ENCODE data around the gene DUSP6.
"Not testable (repeated sequence)": the region's sequence is repeated elsewhere in the genome, so short reads cannot be mapped to it uniquely, and the experiment has no call there.

Gene DUSP6

DNA sequence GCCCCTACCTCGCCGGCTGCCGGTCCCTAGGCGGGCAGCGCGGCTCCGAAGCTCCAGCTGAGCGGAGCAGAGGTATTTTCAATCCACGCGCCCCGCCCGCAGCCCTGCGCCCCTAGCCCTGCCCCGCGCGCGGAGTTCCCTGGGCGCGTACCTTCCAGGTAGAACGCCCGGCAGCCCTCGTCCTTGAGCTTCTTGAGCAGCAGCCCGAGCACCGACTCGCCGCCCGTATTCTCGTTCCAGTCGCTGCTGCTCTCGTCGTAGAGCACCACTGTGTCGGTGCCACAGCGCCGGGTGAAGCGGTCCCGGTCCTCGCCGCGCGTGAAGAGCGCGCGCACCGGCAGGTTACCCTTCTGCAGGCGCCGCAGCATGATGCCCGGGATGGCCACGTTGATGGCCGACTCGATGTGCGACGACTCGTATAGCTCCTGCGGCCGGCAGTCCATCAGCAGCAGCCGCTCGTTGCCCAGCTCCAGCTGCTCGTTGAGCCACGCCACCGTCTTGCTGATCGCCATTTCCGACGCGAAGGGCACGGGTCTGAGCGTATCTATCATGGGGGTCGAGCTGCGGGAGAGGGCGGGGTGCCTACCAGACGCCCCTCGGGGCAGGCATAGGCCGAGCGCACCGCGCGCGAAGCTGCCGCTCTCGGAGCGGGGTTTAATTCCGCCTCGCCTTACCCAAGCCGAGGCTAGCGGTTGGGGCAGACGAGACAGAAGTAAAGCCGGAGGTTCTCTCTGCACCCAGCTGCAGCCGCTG, 636 bp downstream of the DUSP6 start:
- no peak for DNase-seq

DNA sequence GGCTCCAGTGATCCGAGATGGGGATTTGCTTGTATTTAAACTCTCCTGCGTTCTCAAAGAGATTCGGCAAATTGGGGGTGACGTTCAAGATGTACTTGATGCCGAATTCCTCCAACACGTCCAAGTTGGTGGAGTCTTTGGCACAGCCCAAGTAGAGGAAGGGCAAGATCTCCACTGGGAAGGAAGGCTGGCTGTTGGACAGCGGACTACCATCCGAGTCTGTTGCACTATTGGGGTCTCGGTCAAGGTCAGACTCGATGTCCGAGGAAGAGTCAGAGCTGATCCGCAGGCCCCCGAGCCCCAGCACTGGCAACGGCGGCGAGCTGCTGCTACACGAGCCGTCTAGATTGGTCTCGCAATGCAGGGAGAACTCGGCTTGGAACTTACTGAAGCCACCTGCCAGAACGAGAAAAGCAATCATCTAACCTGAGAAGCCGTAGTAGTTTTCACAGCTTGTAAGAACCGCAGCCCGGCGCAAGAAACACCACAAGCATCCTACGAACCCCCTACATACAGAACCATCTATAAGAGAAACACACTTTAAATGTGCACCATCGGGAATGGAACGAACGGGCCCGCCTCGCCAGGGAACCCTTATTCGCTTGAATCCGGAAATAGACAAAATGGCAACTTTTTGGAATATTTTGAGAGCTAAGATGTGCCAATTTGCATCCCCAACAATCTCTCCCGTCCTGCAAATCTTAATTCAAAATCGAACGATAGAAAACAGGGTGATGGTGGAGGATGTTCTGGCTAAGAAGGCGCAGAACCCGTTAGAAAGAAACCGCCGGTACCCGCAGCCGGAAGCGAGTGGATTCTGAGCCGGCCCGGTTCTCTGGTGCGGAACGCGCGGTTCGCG, 1.4 kb downstream of the DUSP6 start:
- DNase-seq, result no peak

DNA sequence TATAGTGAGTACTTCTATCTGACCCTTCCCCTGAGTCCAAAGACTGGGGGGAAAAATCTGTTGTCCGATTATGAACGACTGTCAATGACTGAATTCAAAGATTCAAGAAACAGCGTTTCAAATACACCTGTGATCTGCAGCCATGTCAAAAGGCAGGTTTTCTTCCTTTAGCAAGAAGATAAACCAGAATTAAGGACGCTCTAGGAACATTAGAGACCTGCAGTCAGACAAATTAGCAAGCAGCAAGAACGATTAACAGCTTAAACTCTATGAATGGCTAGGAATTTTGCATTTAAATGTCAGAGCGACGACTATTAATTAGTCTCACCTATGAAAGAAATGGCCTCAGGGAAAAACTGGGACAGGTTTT, 2.1 kb downstream of the DUSP6 start:
- no peak for DNase-seq

DNA sequence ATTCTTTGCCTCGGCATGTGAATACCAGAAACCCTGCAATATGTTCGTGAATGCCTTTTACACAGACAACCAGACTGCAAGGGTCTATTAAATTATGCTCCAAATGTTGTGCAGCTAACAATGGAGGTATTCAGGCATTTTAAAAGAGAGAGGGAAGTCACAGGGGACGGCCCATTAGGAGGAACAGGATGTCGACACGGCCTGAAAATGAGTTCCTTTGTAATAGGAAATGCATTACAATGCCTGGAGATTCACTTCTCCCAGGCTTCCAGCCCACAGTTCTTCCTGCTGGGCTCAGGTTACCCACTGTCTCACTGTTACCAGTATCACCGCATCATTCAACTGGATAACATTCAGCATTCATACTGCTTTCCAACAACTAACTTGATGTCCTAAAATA, 2.5 kb downstream of the DUSP6 start:
- no peak for DNase-seq

DNA sequence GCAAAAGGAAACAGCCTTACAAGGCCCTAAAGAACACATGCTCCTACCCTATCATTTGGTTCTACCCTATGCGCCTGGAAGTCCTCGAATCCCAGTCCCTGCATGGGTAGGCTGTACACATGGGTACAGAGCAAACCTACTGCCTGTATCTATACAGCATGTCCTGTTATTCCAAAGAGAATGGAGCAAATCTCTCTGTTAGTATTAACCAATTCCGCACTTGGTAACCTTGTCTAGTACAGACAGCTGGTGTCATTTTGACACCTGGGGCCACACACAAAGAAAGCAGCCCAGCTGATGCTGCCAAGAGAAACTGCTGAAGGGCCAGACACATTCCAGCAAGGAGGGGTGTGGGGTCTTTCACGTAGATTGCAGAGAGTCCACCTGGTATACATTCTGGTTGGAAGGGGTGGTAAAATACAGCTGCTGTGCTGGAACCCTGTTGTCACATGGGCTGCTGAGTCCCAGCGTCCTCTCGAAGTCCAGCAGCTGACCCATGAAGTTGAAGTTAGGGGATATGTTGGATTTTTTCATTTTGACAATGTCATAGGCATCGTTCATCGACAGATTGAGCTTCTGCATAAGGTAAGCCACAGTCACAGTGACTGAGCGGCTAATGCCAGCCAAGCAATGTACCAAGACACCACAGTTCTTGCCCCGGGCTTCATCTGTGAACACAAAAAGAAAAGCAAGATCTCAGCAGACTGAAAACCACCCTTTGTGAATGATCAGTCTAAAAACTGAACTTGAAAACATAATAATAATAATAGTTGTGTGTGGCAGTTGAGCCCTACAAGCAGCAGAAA, 3.2 kb downstream of the DUSP6 start:
- no peak for DNase-seq

DNA sequence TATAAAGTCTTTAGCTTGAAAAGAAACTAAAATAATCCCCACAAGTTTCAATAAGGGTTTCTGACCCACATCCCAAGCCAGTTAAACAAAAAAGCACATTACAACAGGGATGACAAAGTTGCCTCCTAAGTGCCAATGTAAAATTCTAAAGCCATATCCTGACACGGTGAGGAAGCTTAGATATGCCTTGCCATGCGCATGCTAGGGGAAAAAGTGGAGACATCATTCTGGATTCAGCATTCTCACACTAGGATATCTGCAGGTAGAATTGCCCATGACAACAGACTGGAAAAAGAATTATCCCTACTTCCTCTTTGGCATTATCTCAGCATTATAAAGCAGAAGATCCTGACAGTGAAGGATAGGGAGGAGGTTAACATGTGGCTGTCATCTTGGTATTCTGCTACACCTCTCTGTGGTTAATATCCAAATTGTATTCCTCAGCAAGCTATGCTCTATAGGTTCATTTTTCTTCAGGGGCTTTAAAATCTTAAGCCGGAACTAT, 4.9 kb downstream of the DUSP6 start:
- no peak for DNase-seq

DNA sequence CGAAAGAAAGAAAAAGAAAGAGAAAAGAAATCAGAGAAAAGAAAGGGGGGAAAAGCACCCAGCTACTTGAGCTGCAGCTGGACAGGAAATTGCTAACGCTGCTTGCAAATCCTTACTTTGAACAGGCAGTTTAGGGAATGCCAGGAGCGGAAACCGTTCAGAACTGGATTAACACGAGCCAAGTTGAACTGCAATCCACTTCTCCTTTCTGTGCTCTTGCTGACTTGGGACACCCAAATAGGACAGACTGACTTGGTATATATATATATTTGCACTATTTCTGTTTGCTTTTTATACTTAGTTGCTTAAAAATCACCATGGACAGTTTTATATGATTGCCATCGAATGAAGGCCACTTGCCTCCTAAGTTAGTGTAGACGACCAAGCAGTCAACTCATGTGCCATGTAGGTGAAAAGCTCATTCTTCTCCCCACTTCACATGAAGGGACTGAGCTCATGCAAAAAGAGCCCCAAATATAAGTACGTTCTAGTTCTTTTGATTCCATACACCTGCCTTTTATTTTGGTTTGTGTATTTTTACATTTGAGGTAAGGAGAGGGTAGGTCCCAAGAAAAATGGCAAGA, 5.5 kb downstream of the DUSP6 start:
- DNase-seq, result no peak

DNA sequence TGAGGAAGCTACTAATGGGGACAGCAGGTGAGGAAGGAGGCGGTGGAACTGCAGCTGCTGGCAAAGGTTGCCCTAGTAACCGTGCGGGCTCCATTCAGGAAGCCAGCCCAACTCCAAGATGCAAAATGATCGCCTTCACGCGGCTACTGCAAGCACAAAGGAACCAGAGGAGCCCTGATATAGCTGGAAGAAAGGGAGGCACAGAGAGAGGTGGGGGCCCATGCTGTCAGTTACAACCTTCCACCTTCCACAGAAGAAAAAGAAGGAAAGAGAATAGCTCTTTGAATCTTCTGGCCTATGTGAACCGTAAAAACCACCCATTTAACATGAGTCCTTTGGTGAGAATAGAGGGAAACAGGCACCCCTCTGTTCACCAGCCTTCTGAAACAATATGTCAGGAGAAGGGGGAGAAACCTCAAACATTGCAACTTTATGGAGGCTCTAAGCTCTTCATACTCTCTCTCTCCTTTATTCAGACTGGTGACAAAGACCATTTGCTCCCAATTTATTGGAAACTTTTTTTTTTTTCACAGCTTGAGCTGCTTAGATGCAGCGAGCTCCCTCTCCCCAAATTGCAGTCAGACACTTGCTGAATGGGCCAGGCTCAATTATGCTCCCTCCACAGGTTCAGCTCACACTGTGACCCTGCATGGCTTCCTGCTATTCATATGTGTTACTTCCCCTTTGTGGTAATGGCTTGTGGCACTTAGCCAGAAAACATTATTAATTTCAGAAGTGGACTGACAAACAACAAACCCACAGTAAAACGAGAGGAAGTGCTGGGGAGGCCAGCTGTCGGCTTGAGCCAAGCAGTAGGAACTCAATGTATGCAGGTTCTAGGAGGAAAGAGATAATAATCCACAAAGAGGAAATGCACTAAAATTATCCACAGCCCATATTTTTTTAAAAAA, 6.2 kb downstream of the DUSP6 start:
- DNase-seq, result peak; percentile 86

DNA sequence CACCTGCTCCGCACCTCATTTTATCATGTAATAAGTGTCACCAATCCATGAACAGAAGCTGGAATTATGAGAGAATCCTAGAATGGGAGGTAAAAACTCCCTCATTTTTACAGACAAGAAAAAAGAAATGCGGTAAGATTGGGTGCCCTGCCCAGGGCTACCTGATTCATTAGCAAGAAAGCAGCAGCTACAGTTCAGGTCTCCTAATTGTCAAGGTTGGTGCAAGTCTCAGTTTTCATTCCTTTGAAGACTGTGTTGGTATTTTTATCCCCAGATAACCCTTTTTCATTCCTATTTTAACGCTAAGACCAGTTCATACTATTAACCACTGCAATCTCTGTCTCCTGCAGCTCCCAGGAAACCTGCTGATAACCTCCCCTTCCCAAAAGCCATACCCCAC, 6.9 kb downstream of the DUSP6 start:
- DNase-seq, result no peak

DNA sequence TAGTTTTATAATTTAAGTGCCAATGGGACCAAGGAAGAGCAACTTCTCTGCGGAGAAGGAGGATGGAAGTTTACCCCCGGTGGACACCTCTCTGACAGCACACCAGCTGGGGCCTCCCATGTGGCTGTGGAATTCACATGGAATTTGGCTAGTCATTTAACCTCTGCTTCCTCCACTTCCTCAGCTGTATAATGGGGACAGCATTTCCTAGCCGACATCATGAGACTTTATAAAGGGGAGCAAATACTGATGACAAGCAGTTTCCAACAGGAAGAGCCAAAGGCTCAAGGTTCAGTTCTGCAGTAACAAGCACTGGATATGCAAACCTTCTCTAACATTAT, 7.5 kb downstream of the DUSP6 start:
- DNase-seq, result no peak

DNA sequence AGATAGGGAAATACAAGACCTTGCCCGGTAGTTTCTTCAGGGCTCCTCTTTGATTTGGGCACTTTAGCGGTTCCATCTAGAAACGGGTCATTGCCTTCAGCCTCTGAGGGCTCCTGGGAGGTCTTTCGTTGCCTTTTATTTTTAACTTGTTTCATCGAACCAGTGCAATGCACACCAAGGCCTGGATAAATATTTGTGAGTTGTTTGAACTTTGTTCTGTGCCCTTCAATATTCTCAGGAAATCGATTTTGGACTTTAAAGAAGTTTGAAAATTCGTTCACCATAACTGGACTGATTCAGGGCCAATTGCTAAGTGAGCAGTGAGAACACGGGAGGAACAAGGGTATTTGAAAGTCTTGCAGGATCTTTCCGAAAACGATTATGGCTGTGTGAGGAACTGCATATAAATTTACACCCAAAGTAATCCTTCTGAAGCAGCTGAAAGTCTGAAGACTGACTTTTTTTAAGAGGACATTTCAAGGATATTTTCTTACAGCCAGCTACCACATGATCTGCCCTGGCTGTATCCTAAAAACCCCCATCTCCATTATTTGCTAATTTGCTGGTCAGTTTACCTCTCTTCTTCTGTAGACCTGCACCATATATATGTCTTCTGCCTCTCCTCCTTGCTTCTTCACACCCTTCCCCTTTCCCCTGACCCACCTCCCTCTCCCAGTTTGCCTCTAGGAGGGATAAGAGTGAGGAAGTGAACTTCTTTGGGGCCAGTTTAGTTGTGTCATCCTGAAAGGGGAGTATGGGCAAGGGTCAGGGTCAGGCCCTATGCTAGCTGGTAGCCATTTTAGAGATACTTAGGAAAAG, 8.0 kb downstream of the DUSP6 start:
- DNase-seq, result no peak

DNA sequence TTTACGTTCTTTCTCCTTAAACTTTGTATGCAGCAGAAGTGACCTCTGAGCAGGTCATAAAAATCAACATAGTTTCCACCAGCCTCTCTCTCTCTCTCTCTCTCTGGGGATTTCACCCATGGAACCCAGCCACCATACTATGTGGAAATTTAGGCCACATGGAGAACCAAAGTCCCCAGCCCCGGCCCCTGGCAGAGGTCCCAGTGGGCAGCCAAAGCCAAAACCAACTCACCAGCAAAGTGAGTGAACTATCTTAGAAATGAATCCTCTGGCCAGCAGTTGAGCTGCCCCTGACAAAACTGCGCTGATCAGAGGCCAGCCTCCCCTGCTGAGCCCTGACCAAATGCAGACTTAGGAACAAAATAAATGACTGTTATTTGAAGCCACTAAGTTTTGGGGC, 9.2 kb downstream of the DUSP6 start:
- no peak for DNase-seq

DNA sequence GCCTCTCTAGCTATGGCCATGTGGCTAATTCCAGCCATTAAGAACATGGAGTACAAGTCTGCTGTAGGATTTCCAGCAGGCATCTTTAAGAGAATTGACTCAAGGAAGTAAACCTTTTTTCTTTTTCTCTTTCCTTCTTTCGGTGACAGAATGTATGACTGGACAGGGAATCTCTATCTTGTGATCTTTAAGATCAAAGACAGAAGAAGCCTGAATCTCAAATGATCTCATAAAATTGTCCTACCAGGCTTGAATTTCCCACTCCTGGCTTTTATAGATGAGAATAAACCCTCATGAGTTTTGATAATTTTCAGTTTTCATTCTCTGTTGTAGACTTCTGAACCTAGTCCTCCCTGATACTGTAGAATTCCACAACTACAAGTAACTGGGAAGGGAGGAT, 11.4 kb downstream of the DUSP6 start:
- no peak for DNase-seq

DNA sequence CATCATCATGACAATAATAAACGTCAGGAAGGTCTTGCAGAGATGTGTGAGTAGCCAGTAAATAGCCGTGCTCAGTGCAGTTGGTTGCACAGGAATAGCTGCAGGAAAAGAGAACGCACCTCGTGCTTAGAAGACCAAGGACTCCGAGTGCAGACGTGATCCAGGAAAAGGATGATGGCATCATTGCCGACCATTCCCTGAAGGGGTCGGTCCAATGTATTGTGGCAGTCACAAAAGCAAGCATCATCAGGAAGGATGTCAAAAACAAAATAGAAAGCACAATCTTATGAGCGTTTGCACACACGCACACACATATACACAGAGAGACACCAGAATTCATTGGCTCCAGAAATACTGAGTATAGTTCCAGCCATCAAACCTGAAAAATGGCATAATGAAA, 12.8 kb downstream of the DUSP6 start:
- no peak for DNase-seq

DNA sequence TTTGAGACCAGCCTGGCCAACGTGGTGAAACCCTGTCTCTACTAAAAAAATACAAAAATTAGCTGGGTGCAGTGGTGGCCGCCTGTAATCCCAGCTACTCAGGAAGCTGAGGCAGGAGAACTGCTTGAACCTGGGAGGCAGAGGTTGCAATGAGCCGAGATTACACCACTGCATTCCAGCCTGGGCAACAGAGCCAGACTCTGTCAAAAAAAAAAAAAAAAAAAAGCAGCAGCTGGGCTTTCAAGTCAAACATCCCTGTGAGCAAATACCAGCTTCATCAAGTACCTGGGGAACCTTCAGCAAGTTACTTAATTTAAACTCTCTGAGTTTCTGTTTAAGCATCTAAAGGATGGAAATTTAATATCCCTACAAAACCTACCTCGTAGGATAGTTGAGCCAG, 15.2 kb downstream of the DUSP6 start:
- not testable (repeated sequence) for DNase-seq

DNA sequence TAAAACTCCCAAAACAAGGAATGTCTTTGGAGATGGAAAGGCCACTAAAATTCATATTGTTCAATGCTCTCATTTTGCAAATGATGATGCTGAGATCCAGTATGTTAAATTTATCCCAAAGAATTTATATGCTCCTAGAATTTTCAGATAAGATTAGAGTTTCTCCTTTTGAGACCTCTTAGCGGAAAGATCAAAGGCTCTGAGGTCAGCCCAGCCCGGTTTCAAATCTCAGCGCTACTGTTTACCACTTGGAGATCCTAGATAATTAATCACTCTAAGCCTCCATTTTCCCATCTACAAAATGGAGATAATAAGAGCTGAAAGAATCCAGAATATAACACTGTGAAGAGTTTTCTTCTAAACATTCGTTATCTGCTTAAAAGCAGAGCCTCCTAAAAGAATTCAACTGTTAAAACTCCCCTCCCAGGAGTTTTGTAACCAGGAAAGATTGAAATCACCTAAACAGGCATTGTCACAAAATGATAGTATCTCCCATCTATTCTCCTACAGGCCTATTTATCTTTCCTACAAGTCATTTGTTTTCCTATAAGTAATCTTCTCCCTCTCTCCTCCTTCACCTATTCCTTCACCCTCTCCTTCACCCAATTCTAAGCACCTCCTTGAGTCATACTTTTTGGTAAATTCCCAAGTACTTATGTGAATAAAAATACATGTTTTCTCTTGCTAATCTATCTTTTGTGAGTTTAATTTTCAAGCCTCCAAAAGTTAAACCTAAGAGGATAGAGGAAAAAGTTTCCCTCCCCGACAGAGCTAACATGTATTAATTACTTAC, 16.7 kb downstream of the DUSP6 start:
- no peak for DNase-seq

DNA sequence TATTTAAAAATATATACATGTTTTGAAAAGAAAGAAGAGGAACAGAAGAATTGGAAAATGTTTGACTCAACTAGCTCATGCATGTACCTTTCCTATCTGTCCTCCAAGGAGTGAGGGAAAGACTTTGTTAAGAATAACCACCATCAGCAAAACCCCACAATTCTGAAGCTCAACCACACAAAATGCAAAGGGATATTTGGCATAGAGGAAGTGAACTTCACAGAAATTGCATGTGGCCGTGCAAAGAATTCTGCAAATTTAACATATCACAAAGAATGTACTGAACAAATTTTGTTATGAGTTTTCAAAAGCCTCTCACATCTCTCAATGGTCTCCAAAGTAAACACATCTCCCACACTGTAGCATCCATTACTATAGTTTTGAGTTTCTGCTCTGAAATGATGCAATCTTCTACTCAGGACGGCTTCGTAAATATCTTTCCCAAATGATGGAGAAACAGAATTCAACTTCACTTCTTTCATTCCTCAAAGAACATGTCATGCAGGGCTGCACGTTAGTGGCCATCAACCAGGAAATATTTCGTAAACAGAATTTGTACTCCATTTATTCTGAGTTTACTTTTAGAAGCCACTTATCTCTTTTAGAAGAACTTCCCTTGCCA, 17.6 kb downstream of the DUSP6 start:
- DNase-seq, result no peak

DNA sequence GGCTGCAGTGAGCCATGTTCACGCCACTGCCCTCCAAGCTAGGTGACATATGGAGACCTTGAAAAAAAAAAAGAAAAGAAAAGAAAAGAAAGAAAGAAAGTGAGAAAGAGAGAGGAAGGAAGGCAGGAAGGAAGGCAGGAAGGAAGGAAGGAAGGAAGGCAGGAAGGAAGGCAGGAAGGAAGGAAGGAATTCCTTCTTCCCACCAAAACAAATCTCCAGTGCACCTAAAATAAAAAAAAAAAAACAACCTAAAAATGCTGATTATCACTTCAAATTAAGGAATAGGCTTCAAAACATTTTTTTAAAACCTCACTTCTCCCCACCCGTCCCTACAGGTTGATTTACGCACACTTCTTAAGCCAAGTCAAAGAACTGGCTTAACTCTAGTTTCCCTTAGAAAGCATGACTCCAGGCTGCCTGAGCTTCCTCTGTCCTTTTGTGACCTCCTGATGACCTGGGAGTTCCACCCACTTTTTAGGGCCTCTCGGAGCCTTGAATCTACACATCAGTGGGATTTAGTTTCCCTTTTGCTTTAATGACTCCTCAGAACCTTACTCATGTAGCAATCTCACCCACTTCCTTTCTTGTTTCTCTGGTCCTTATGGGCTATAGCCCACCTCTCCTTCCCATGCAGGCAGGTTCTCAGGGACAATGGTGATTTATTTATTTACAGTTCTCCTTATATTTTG, 18.6 kb downstream of the DUSP6 start:
- DNase-seq, result peak; percentile 75
